Measurements from ENCODE around the gene CPN2. TPM values are rescaled to one million over a fixed set of nuclear protein-coding genes. Genes with fewer than 3 reads are reported as not detected.

The CPN2 gene
- polyA plus RNA-seq, 2 of the 4 experiments (the other 2 are of a cell fraction): not detected

GRCh38 chr3:194304186-194304917 lies 46.8 kb downstream of the CPN2 start:
- FAIRE-seq: no peak
- Histone ChIP-seq H3K4me1 (peaks cover 13% of the 10 kb centered on the region), H3K4me3 (no peak overlapping the region), H3K4me2 (no peak overlapping the region), H3K9me3 (no peaks in the 10 kb centered on the region), H3K27ac (no peak overlapping the region)
- DNase-seq (ENCODE audit: low read depth in 1 of 2, low spot score in 1 of 2): no peak
- WGBS (ENCODE audit: missing lambda C conversion rate): 93% methylated on average over 16 of the region's 17 CpGs
- ChIA-PET POLR2A (no interaction called here), CTCF (interaction anchor here (0.7 to 3.1 kb wide), 4 partner anchors 11 to 523 kb away, joined by 3 to 10 read pairs (median 7); no protein-coding TSS in a partner anchor)
- ATAC-seq: no peak
- no peak for TF ChIP-seq NFE2L2 (conservative IDR thresholded peaks at IDR 0.05; ENCODE audit: low read length)
- TF ChIP-seq EHF (CRISPR knock-in tag; IDR thresholded peaks at IDR 0.05): no peak
- TF ChIP-seq MAZ (IDR thresholded peaks at IDR 0.05; ENCODE audit: borderline replicate concordance, low read depth, low read length): no peak
- TF ChIP-seq KDM1A (IDR thresholded peaks at IDR 0.05; ENCODE audit: low read depth): no peak
- TF ChIP-seq POLR2A (IDR thresholded peaks at IDR 0.05; ENCODE audit: low read length): no peak
- TF ChIP-seq REST (IDR thresholded peaks at IDR 0.05): no peak
- no peak for TF ChIP-seq ZNF302 (CRISPR knock-in tag; IDR thresholded peaks at IDR 0.05)
- TF ChIP-seq JUN (IDR thresholded peaks at IDR 0.05): no peak
- TF ChIP-seq CHD2 (IDR thresholded peaks at IDR 0.05; ENCODE audit: low read length, partially characterized antibody): no peak
- no peak for TF ChIP-seq RARB (CRISPR knock-in tag; IDR thresholded peaks at IDR 0.05)
- TF ChIP-seq E2F6 (IDR thresholded peaks at IDR 0.05; ENCODE audit: borderline replicate concordance, low read depth): no peak
- TF ChIP-seq BHLHE40 (IDR thresholded peaks at IDR 0.05; ENCODE audit: low read depth, low read length): no peak

- H3K9me3 ChIP-seq: no peaks in the 10 kb centered on the region
- DNase-seq (ENCODE audit: low read depth in 1 of 2, low spot score in 1 of 2) (no peak), ATAC-seq (no peak), FAIRE-seq (no peak)
- ChIA-PET POLR2A (no interaction called here), CTCF (interaction anchor here (2.4 to 3.1 kb wide), 2 partner anchors 12 to 523 kb away, joined by 9 to 10 read pairs; no protein-coding TSS in a partner anchor)
- no peak overlapping the region for H3K27ac ChIP-seq
- H3K4me2 ChIP-seq: no peak overlapping the region
- WGBS (ENCODE audit: missing lambda C conversion rate): 5% methylated on average over 1 of the region's 1 CpG
- peaks cover 8% of the 10 kb centered on the region for H3K4me1 ChIP-seq
- no peak for TF ChIP-seq ZC3H11A (IDR thresholded peaks at IDR 0.05)
- TF ChIP-seq GATA3 (IDR thresholded peaks at IDR 0.05; ENCODE audit: borderline replicate concordance): no peak
- TF ChIP-seq HOXB5 (CRISPR knock-in tag; IDR thresholded peaks at IDR 0.05): no peak
- no peak for TF ChIP-seq USF2 (IDR thresholded peaks at IDR 0.05)
- no peak for TF ChIP-seq HEYL (CRISPR knock-in tag; IDR thresholded peaks at IDR 0.05)
- no peak for TF ChIP-seq FOSL2 (IDR thresholded peaks at IDR 0.05)
- TF ChIP-seq FOSL2 (CRISPR knock-in tag; IDR thresholded peaks at IDR 0.05): no peak
- no peak for TF ChIP-seq TP53 (CRISPR knock-in tag; IDR thresholded peaks at IDR 0.05)
- no peak for TF ChIP-seq JUN (IDR thresholded peaks at IDR 0.05)
- TF ChIP-seq EHF (CRISPR knock-in tag; IDR thresholded peaks at IDR 0.05): no peak
- no peak for TF ChIP-seq PHF8 (IDR thresholded peaks at IDR 0.05; ENCODE audit: borderline replicate concordance, low read depth)
- no peak for TF ChIP-seq NFE2L2 (conservative IDR thresholded peaks at IDR 0.05; ENCODE audit: low read length)
- TF ChIP-seq ZNF302 (CRISPR knock-in tag; IDR thresholded peaks at IDR 0.05): no peak
- H3K4me3 ChIP-seq: no peak overlapping the region
Measured at GRCh38 chr3:194303749-194304148, 47.4 kb downstream of the CPN2 start.
